NCI-H510A treated with DMSO at 0.1 percent for 48 hours (cell line): ENCODE measurements around the gene ZEB2.

Experiments used
- DNase-seq: peaks from one replicate; lab custom pipeline; 2025; lab: John Stamatoyannopoulos, UW

The ZEB2 gene

GRCh38 chr2:144495227-144496091, 24.5 kb downstream of the ZEB2 start:
- no peak for DNase-seq

- no peak for DNase-seq
These were observed 26.7 kb downstream of the ZEB2 start for GRCh38 chr2:144493027-144493809.

- DNase-seq: no peak
These were observed 29.1 kb downstream of the ZEB2 start for GRCh38 chr2:144490857-144491256.

GRCh38 chr2:144490017-144490416, 29.9 kb downstream of the ZEB2 start:
- no peak for DNase-seq

- DNase-seq: peak; percentile 39
These were observed 30.5 kb downstream of the ZEB2 start for GRCh38 chr2:144489315-144489916.

- no peak for DNase-seq
These were observed 35.5 kb downstream of the ZEB2 start for GRCh38 chr2:144484201-144484948.

GRCh38 chr2:144481666-144482065, 38.3 kb downstream of the ZEB2 start:
- no peak for DNase-seq

- DNase-seq: no peak
These were observed 38.8 kb downstream of the ZEB2 start for GRCh38 chr2:144481109-144481508.

GRCh38 chr2:144480285-144480684, 39.6 kb downstream of the ZEB2 start:
- DNase-seq: no peak

GRCh38 chr2:144479659-144480058, 40.3 kb downstream of the ZEB2 start:
- DNase-seq: no peak

- no peak for DNase-seq
These were observed 40.8 kb downstream of the ZEB2 start for GRCh38 chr2:144479138-144479537.

- DNase-seq: no peak
These were observed 42.0 kb downstream of the ZEB2 start for GRCh38 chr2:144477957-144478311.

- DNase-seq: no peak
These were observed 42.5 kb downstream of the ZEB2 start for GRCh38 chr2:144477281-144477956.

GRCh38 chr2:144476682-144477081, 43.2 kb downstream of the ZEB2 start:
- DNase-seq: no peak

- DNase-seq: no peak
These were observed 44.2 kb downstream of the ZEB2 start for GRCh38 chr2:144475569-144476275.

- DNase-seq: no peak
These were observed 44.9 kb downstream of the ZEB2 start for GRCh38 chr2:144475044-144475443.

GRCh38 chr2:144474017-144474416, 45.9 kb downstream of the ZEB2 start:
- DNase-seq: no peak

GRCh38 chr2:144472911-144473310, 47.0 kb downstream of the ZEB2 start:
- no peak for DNase-seq

- no peak for DNase-seq
These were observed 47.9 kb downstream of the ZEB2 start for GRCh38 chr2:144472046-144472412.

- DNase-seq: no peak
These were observed 48.4 kb downstream of the ZEB2 start for GRCh38 chr2:144471305-144472045.
